ENCODE results near the gene DGKI. TPM values are rescaled to one million over a fixed set of nuclear protein-coding genes. Genes with fewer than 3 reads are reported as not detected.

DGKI gene
- total RNA-seq, 1 donor from 2014 or later, result 5.5 TPM

DNA sequence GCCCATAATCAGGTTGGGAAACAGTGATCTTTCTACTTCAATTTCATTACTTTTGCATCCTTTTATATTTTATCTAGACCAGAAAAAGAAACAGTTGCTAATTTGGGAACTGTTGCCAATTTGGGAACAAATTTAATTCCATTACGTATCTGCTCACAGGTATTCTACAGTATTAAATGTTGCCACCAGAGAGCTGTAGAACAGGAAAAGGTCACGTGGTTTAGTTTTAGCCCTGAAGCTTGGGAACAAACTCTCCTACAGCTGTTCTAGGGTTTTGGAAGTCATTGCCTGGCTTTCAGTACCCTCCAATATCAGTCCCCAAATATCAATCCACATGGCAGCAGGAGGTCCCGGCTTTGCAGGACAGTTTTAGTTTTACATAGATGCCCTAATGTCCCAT is 172.7 kb downstream of the DGKI start:
- H3K79me2 ChIP-seq (ENCODE audit: low read depth), result no peaks in the 10 kb centered on the region
- H3K9me3 ChIP-seq (ENCODE audit: low read depth), result no peaks in the 10 kb centered on the region
- no peaks in the 10 kb centered on the region for H3K4me1 ChIP-seq
- H3K27me3 ChIP-seq, result no peaks in the 10 kb centered on the region
- H3K4me3 ChIP-seq, result no peak overlapping the region
- H3F3A ChIP-seq (ENCODE audit: low read depth), result no peaks in the 10 kb centered on the region
- H2AFZ ChIP-seq (replicated peaks), result no peak overlapping the region
- no peaks in the 10 kb centered on the region for H4K20me1 ChIP-seq (ENCODE audit: low read depth)
- DNase-seq (ENCODE audit: low spot score), result no peak
- Mint-ChIP-seq H3K27ac (no peak overlapping the region), H3K4me3 (no peak overlapping the region), H3K27me3 (ENCODE audit: insufficient read depth, low read depth) (peaks cover 2% of the 10 kb centered on the region), H3K9me3 (no peaks in the 10 kb centered on the region), H3K36me3 (no peaks in the 10 kb centered on the region), H3K4me1 (no peaks in the 10 kb centered on the region)
- no peak overlapping the region for H3K4me2 ChIP-seq
- H3K36me3 ChIP-seq, result no peaks in the 10 kb centered on the region
- no peak overlapping the region for H3K9ac ChIP-seq
- TF ChIP-seq, protein P1, sequence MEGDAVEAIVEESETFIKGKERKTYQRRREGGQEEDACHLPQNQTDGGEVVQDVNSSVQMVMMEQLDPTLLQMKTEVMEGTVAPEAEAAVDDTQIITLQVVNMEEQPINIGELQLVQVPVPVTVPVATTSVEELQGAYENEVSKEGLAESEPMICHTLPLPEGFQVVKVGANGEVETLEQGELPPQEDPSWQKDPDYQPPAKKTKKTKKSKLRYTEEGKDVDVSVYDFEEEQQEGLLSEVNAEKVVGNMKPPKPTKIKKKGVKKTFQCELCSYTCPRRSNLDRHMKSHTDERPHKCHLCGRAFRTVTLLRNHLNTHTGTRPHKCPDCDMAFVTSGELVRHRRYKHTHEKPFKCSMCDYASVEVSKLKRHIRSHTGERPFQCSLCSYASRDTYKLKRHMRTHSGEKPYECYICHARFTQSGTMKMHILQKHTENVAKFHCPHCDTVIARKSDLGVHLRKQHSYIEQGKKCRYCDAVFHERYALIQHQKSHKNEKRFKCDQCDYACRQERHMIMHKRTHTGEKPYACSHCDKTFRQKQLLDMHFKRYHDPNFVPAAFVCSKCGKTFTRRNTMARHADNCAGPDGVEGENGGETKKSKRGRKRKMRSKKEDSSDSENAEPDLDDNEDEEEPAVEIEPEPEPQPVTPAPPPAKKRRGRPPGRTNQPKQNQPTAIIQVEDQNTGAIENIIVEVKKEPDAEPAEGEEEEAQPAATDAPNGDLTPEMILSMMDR (IDR thresholded peaks at IDR 0.05), result no peak
- TF ChIP-seq EZH2 (IDR thresholded peaks at IDR 0.05) (no peak), EZH2phosphoT487 (IDR thresholded peaks at IDR 0.05) (no peak)
- no peak overlapping the region for H3K27ac ChIP-seq

- no peak overlapping the region for H2AFZ ChIP-seq (replicated peaks)
- no peak overlapping the region for H3K9ac ChIP-seq
- no peaks in the 10 kb centered on the region for H3F3A ChIP-seq (ENCODE audit: low read depth)
- H3K4me1 Mint-ChIP-seq, result no peaks in the 10 kb centered on the region
- no peak overlapping the region for H3K4me3 ChIP-seq
- H4K20me1 ChIP-seq (ENCODE audit: low read depth), result no peaks in the 10 kb centered on the region
- H3K9me3 ChIP-seq (ENCODE audit: low read depth), result no peaks in the 10 kb centered on the region
- H3K36me3 Mint-ChIP-seq, result no peaks in the 10 kb centered on the region
- no peak overlapping the region for H3K4me3 Mint-ChIP-seq
- no peak overlapping the region for H3K27ac Mint-ChIP-seq
- H3K4me2 ChIP-seq, result no peak overlapping the region
- no peaks in the 10 kb centered on the region for H3K79me2 ChIP-seq (ENCODE audit: low read depth)
- H3K27me3 ChIP-seq, result no peaks in the 10 kb centered on the region
- H3K9me3 Mint-ChIP-seq, result no peaks in the 10 kb centered on the region
- no peak overlapping the region for H3K27ac ChIP-seq
- peaks cover 2% of the 10 kb centered on the region for H3K27me3 Mint-ChIP-seq (ENCODE audit: insufficient read depth, low read depth)
- no peak for DNase-seq (ENCODE audit: low spot score)
- H3K36me3 ChIP-seq, result no peaks in the 10 kb centered on the region
- TF ChIP-seq EZH2 (IDR thresholded peaks at IDR 0.05) (no peak), EZH2phosphoT487 (IDR thresholded peaks at IDR 0.05) (no peak)
- H3K4me1 ChIP-seq, result no peaks in the 10 kb centered on the region
These were observed 174.9 kb downstream of the DGKI start for GRCh38 chr7:137671920-137672319.

GRCh38 chr7:137670222-137671064 is 176.3 kb downstream of the DGKI start:
- H2AFZ ChIP-seq (replicated peaks), result no peak overlapping the region

More at GRCh38 chr7:137670222-137671064, 176.3 kb downstream of the DGKI start:
- Mint-ChIP-seq H3K27me3 (ENCODE audit: insufficient read depth, low read depth) (peaks cover 2% of the 10 kb centered on the region), H3K36me3 (no peaks in the 10 kb centered on the region), H3K4me1 (no peaks in the 10 kb centered on the region), H3K27ac (no peak overlapping the region), H3K9me3 (no peaks in the 10 kb centered on the region), H3K4me3 (no peak overlapping the region)
- Histone ChIP-seq H3K27ac (no peak overlapping the region), H3F3A (ENCODE audit: low read depth) (no peaks in the 10 kb centered on the region), H3K4me3 (no peak overlapping the region), H3K36me3 (no peaks in the 10 kb centered on the region), H3K4me2 (no peak overlapping the region), H4K20me1 (ENCODE audit: low read depth) (no peaks in the 10 kb centered on the region), H3K9me3 (ENCODE audit: low read depth) (no peaks in the 10 kb centered on the region), H3K9ac (no peak overlapping the region), H3K79me2 (ENCODE audit: low read depth) (no peaks in the 10 kb centered on the region), H3K4me1 (no peaks in the 10 kb centered on the region), H3K27me3 (no peaks in the 10 kb centered on the region)
- TF ChIP-seq EZH2phosphoT487 (IDR thresholded peaks at IDR 0.05), result no peak
- TF ChIP-seq, protein P1 (IDR thresholded peaks at IDR 0.05), result no peak
- TF ChIP-seq EZH2 (IDR thresholded peaks at IDR 0.05), result no peak
- no peak for DNase-seq (ENCODE audit: low spot score)

Data from neural progenitor cell (in vitro differentiated cells).